A673 (cell line): Measurements from ENCODE around the gene GRAMD2B. TPM values are rescaled to one million over a fixed set of nuclear protein-coding genes. Genes with fewer than 3 reads are reported as not detected.

Experiments used
- BruUV-seq: library from RNA; stranded (reverse); fragments of 400-500 nt; replicated peaks from 2 replicates; lab custom pipeline; 2021; lab: Mats Ljungman, UMichigan
- CTCF ChIA-PET: fragments of 300-600 bp; sonication (Branson Sonifier 250); formaldehyde crosslinking; loops from one replicate; lab custom pipeline; 2022; ENCODE audit warnings: antibody characterized with exemption; lab: Charles Lee
- POLR2A ChIA-PET: fragments of 300-600 bp; sonication (Branson Sonifier 250); formaldehyde crosslinking; loops from one replicate; lab custom pipeline; 2022; ENCODE audit warnings: antibody characterized with exemption; ENCODE audit not compliant: low non-redundant PET; lab: Charles Lee
- DNase-seq: peaks from one replicate; pipeline ENCODE4 v3.0.0-alpha.2; 2015; ENCODE audit warnings: low spot score
- H3K27ac ChIP-seq: fragments of 200-600 bp; sonication (generic); 2 replicates; pipeline ENCODE4 v1.5.1; 2016; ENCODE audit warnings: mixed run types, low read depth, mild to moderate bottlenecking, mixed read lengths, antibody characterized with exemption, low read length; ENCODE audit not compliant: poor library complexity, severe bottlenecking
- H3K27me3 ChIP-seq: fragments of 200-600 bp; sonication (generic); replicated peaks from 2 replicates; pipeline ENCODE4 v1.6.1; 2017; ENCODE audit warnings: mixed run types, low read depth, mild to moderate bottlenecking, mixed read lengths, antibody characterized with exemption, low read length; ENCODE audit not compliant: insufficient read depth, poor library complexity
- H3K36me3 ChIP-seq: fragments of 200-600 bp; sonication (generic); 2 replicates; pipeline ENCODE4 v1.6.1; 2016; ENCODE audit warnings: mixed run types, mild to moderate bottlenecking, mixed read lengths, antibody characterized with exemption, low read length; ENCODE audit not compliant: insufficient read depth, poor library complexity, severe bottlenecking
- H3K4me1 ChIP-seq: fragments of 200-600 bp; sonication (generic); 2 replicates; pipeline ENCODE4 v1.6.1; 2017; ENCODE audit warnings: mixed run types, mild to moderate bottlenecking, mixed read lengths, antibody characterized with exemption, low read length; ENCODE audit not compliant: insufficient read depth, poor library complexity, severe bottlenecking
- H3K4me3 ChIP-seq: fragments of 200-600 bp; sonication (generic); 2 replicates; pipeline ENCODE4 v1.5.1; 2016; ENCODE audit warnings: low read depth, mixed run types, mild to moderate bottlenecking, mixed read lengths, low read length; ENCODE audit not compliant: poor library complexity, severe bottlenecking
- H3K9me3 ChIP-seq: fragments of 200-600 bp; sonication (generic); 2 replicates; pipeline ENCODE4 v1.6.1; 2016; ENCODE audit warnings: mixed run types, low read depth, mild to moderate bottlenecking, mixed read lengths, antibody characterized with exemption, low read length; ENCODE audit not compliant: poor library complexity, severe bottlenecking
- EZH2 ChIP-seq: fragments of 200-600 bp; sonication (generic); IDR thresholded peaks from 2 replicates; pipeline ENCODE4 v1.6.1; 2017; ENCODE audit warnings: borderline replicate concordance, low read depth, mild to moderate bottlenecking, mixed read lengths, antibody characterized with exemption, low read length; ENCODE audit not compliant: poor library complexity, severe bottlenecking
- intact Hi-C: fragments of 100-400 bp; cut with micrococcal nuclease; formaldehyde crosslinking; loops from one replicate; pipeline ENCODE4 v1.10.0; 2022; ENCODE audit not compliant: unreplicated experiment
- total RNA-seq: library from RNA; stranded (reverse); gene quantifications from 2 replicates; pipeline ENCODE4 v1.2.3, GENCODE V29; 2021
- TF ChIP-seq, protein P1 (sequence below): fragments of 300-800, 200-600 bp; sonication (generic); conservative IDR thresholded peaks from 2 replicates; pipeline ENCODE4 v1.5.1; 2017; ENCODE audit warnings: low read depth, mild to moderate bottlenecking, antibody characterized with exemption, low read length, moderate library complexity, mixed read lengths

GRAMD2B gene
- total RNA-seq, 1 experiment from 2014 or later = 2.6 TPM

DNA sequence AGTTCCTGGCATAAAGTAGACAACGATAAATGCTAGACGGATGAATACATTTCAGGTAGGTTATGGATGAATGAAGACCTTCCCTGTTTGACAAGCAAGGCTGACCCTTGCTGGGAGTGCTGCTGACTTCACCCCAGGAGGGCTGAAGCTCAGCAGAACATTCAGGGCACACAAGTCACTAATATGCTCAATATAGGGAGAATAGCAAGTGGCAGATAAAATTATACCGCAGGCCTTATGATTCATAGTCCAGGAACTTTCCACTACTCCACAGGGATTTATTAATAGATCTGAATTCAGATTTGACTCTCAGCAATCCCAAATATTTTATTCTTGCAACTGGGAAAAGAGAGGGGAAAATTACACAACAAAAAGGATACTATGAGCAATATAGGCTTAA, 38.2 kb upstream of the GRAMD2B start:
- Histone ChIP-seq H3K36me3 (no peaks in the 10 kb centered on the region), H3K4me3 (no peak overlapping the region), H3K27ac (no peak overlapping the region), H3K9me3 (peaks cover 4% of the 10 kb centered on the region), H3K4me1 (no peaks in the 10 kb centered on the region), H3K27me3 (no peaks in the 10 kb centered on the region)
- CTCF ChIA-PET = no interaction called here
- BruUV-seq = no TSS peak
- peak; percentile 4 for DNase-seq
- TF ChIP-seq, protein P1, sequence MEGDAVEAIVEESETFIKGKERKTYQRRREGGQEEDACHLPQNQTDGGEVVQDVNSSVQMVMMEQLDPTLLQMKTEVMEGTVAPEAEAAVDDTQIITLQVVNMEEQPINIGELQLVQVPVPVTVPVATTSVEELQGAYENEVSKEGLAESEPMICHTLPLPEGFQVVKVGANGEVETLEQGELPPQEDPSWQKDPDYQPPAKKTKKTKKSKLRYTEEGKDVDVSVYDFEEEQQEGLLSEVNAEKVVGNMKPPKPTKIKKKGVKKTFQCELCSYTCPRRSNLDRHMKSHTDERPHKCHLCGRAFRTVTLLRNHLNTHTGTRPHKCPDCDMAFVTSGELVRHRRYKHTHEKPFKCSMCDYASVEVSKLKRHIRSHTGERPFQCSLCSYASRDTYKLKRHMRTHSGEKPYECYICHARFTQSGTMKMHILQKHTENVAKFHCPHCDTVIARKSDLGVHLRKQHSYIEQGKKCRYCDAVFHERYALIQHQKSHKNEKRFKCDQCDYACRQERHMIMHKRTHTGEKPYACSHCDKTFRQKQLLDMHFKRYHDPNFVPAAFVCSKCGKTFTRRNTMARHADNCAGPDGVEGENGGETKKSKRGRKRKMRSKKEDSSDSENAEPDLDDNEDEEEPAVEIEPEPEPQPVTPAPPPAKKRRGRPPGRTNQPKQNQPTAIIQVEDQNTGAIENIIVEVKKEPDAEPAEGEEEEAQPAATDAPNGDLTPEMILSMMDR = no peak
- TF ChIP-seq EZH2 = no peak
- intact Hi-C loops = no loop called here
- POLR2A ChIA-PET = no interaction called here

DNA sequence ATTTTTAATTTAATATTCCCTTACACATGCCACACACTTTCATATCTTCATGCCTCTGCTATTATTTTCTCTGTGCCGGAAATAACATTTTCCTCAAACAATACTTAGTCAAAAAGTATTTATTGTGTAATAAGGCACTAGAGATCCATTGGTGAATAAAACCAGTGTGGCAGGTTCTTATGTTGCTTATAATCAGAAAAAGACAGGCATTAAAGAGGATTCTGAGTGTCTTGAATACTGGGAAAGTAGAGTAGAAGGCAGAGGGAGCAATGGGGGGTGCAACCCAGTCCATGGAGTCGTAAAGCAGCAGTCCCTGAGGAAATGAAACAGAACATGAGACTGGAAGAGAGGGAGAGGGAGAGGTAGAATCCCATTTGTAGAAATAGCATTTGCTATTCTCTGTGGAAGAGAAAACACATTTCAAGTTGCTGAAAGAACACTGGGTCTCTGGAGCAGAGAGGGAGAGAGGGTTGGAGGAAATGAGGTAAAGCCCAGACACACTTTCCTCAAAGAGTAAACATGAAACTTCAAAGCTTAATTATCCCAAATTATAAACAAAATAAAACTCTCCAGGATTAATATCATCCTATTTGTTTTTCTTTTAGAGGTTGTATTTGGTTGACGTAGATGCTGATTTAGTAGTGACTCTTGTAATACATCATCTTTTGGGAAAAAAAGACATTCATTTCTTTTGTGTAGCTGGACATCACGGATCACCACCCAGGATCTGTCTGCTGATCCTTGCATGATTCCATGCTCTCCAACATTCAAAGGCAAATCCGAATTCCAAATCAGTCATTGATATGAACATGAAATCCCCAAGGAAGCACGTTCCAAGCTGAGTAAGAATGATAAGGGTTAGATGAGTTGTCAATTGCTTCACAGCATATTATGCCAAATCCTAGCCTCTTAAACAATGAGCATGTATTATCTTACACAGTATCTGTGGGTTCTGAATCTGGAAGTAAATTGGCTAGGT, 37.4 kb upstream of the GRAMD2B start:
- H3K27ac ChIP-seq = no peak overlapping the region
- CTCF ChIA-PET = no interaction called here

DNA sequence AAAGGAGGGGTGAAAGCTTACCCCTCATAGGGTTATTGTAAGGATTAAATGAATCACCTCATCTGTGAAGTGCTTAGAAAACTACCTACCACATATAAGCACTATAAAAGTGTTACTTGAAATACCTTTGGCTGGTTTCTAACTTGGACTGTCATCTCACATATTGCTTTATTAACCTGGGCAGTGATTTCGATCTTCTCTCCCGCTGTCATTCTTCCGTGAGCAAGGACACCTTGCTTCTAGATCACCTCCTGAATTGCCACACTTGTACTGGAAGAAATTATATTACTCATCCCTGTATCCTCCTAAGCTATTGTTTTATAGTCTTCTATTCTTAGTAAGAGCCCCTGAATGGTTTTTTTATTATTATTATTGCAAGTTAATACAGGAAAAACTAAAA, 34.0 kb upstream of the GRAMD2B start:
- H3K27ac ChIP-seq = no peak overlapping the region
- POLR2A ChIA-PET = no interaction called here
- no peak for TF ChIP-seq EZH2
- TF ChIP-seq, protein P1 = no peak
- no peaks in the 10 kb centered on the region for H3K9me3 ChIP-seq
- intact Hi-C loops = no loop called here
- no peak overlapping the region for H3K4me3 ChIP-seq
- no TSS peak for BruUV-seq
- no peaks in the 10 kb centered on the region for H3K27me3 ChIP-seq
- no peaks in the 10 kb centered on the region for H3K36me3 ChIP-seq
- H3K4me1 ChIP-seq = no peaks in the 10 kb centered on the region
- no peak for DNase-seq
- CTCF ChIA-PET = no interaction called here

More for the DNA sequence above, 37.4 kb upstream of the GRAMD2B start:
- peak; percentile 2 for DNase-seq
- Histone ChIP-seq H3K4me3 (no peak overlapping the region), H3K9me3 (peaks cover 4% of the 10 kb centered on the region), H3K4me1 (no peaks in the 10 kb centered on the region), H3K27me3 (no peaks in the 10 kb centered on the region), H3K36me3 (no peaks in the 10 kb centered on the region)
- no TSS peak for BruUV-seq
- TF ChIP-seq EZH2 = no peak
- TF ChIP-seq, protein P1 = no peak
- intact Hi-C loops = no loop called here
- POLR2A ChIA-PET = no interaction called here
